H54 (cell line): ENCODE measurements around the gene SEMA4C.

Source experiments
- DNase-seq: peaks from one replicate; pipeline ENCODE4 v3.0.0; 2011; ENCODE audit warnings: low spot score, mixed read lengths; ENCODE audit not compliant: insufficient read length
- FAIRE-seq: peaks from 3 replicates; lab custom pipeline; 2011; peaks lifted over from hg19 to GRCh38; lab: Jason Lieb, UNC
- POLR2A ChIP-seq: IDR thresholded peaks from 2 replicates; pipeline ENCODE4 v1.6.1; 2011; ENCODE audit warnings: low read depth, mild to moderate bottlenecking, low read length

SEMA4C gene

GRCh38 chr2:96826546-96827278, 43.2 kb downstream of the SEMA4C start:
- DNase-seq = no peak
- TF ChIP-seq POLR2A = no peak
- FAIRE-seq = no peak

- FAIRE-seq (no peak), DNase-seq (no peak)
- no peak for TF ChIP-seq POLR2A
These were observed 44.8 kb downstream of the SEMA4C start for GRCh38 chr2:96825057-96825456.

- DNase-seq (no peak), FAIRE-seq (no peak)
These were observed 45.6 kb downstream of the SEMA4C start for GRCh38 chr2:96824079-96824870.

GRCh38 chr2:96823198-96823597, 46.7 kb downstream of the SEMA4C start:
- FAIRE-seq = no peak
- no peak for DNase-seq
- TF ChIP-seq POLR2A = no peak

More at GRCh38 chr2:96824079-96824870, 45.6 kb downstream of the SEMA4C start:
- TF ChIP-seq POLR2A = no peak

GRCh38 chr2:96822786-96823185, 47.1 kb downstream of the SEMA4C start:
- no peak for TF ChIP-seq POLR2A
- FAIRE-seq (no peak), DNase-seq (no peak)

GRCh38 chr2:96821113-96821675, 48.7 kb downstream of the SEMA4C start:
- no peak for FAIRE-seq
- TF ChIP-seq POLR2A = no peak
- no peak for DNase-seq

GRCh38 chr2:96819876-96820511, 49.9 kb downstream of the SEMA4C start:
- FAIRE-seq (no peak), DNase-seq (no peak)
- TF ChIP-seq POLR2A = no peak

GRCh38 chr2:96819128-96819875, 50.6 kb downstream of the SEMA4C start:
- FAIRE-seq (no peak), DNase-seq (no peak)
- TF ChIP-seq POLR2A = no peak

- DNase-seq (no peak), FAIRE-seq (no peak)
- TF ChIP-seq POLR2A = no peak
These were observed 52.0 kb downstream of the SEMA4C start for GRCh38 chr2:96817882-96818281.

GRCh38 chr2:96816836-96817702, 52.8 kb downstream of the SEMA4C start:
- DNase-seq (no peak), FAIRE-seq (no peak)
- no peak for TF ChIP-seq POLR2A

- TF ChIP-seq POLR2A = peak; percentile 61; the same call in 1 of the 2 replicates
- FAIRE-seq (no peak), DNase-seq (peak; percentile 99)
These were observed 53.6 kb downstream of the SEMA4C start, which contains the start of gene CNNM3 for GRCh38 chr2:96816127-96816835. CNNM3 (plus strand) TSS chr2:96816268; CDS start chr2:96816278, 10 bp downstream.
